Measurements from ENCODE around the gene PNPT1. TPM values are rescaled to one million over a fixed set of nuclear protein-coding genes. Genes with fewer than 3 reads are reported as not detected.

PNPT1 gene
- total and polyA plus RNA-seq, 10 of the 15 experiments (the other 5 are each of a cell fraction or from before 2014, with no cell fraction given), result 34.2 to 67.7 (median 43.3) TPM

GRCh38 chr2:55618275-55619055, 75.2 kb downstream of the PNPT1 start (continued):
- TF ChIP-seq BCLAF1 (IDR thresholded peaks at IDR 0.05) (no peak), CHD2 (IDR thresholded peaks at IDR 0.05; ENCODE audit: borderline replicate concordance, low read depth, low read length) (peak; percentile 46; the same call in 1 of the 2 replicates), BCL3 (IDR thresholded peaks at IDR 0.05; ENCODE audit: borderline replicate concordance, insufficient read depth, low read depth, low read length, poor library complexity, severe bottlenecking) (no peak), JUNB (IDR thresholded peaks at IDR 0.05) (no peak), RELA (IDR thresholded peaks at IDR 0.05; ENCODE audit: borderline replicate concordance, partially characterized antibody) (no peak), ETV6 (conservative IDR thresholded peaks at IDR 0.05 in 1 of 2, IDR thresholded peaks at IDR 0.05 in 1 of 2; ENCODE audit: borderline replicate concordance in 1 of 2, low read depth in 1 of 2) (no peak), HCFC1 (IDR thresholded peaks at IDR 0.05; ENCODE audit: low read length) (peak; percentile 82), NBN (IDR thresholded peaks at IDR 0.05) (peak; percentile 35; the same call in 1 of the 2 replicates), POLR2AphosphoS2 (IDR thresholded peaks at IDR 0.05; ENCODE audit: low read depth, low read length) (no peak), SREBF1 (IDR thresholded peaks at IDR 0.05; ENCODE audit: low read length) (peak; percentile 38; the same call in 1 of the 2 replicates)
